Keratinocyte (primary cell): ENCODE measurements around the gene BTBD3. TPM values are rescaled to one million over a fixed set of nuclear protein-coding genes. Genes with fewer than 3 reads are reported as not detected.

Source experiments
- DNase-seq: peaks from one replicate; pipeline ENCODE4 v3.0.0-alpha.2; 2011; ENCODE audit warnings: low read depth, missing footprints, low spot score
- FAIRE-seq: peaks from 2 replicates; lab custom pipeline; 2011; peaks lifted over from hg19 to GRCh38; lab: Jason Lieb, UNC
- H2AFZ ChIP-seq: 2 replicates; pipeline ENCODE4 v1.6.0; 2012; ENCODE audit warnings: low read length, control low read depth, inconsistent platforms; ENCODE audit not compliant: control insufficient read depth
- H3K27ac ChIP-seq: 2 replicates; pipeline ENCODE4 v1.5.1; 2011; ENCODE audit warnings: low read length; ENCODE audit not compliant: control insufficient read depth, insufficient read depth
- H3K27me3 ChIP-seq: 3 replicates; pipeline ENCODE4 v1.6.0; 2011; ENCODE audit warnings: low read length; ENCODE audit not compliant: control insufficient read depth, insufficient read depth; ENCODE audit errors: extremely low read depth
- H3K36me3 ChIP-seq, 2 experiments: 2 replicates in 1 of 2; 3 replicates in 1 of 2; pipeline ENCODE4 v1.5.1; 2011; ENCODE audit warnings: low read length in 2 of 2, mild to moderate bottlenecking in 1 of 2; ENCODE audit not compliant: control insufficient read depth in 2 of 2, insufficient read depth in 2 of 2; ENCODE audit errors: extremely low read depth in 1 of 2
- H3K4me1 ChIP-seq: 3 replicates; pipeline ENCODE4 v1.5.1; 2011; ENCODE audit warnings: low read length; ENCODE audit not compliant: control insufficient read depth, insufficient read depth; ENCODE audit errors: extremely low read depth
- H3K4me2 ChIP-seq: 3 replicates; pipeline ENCODE4 v1.6.0; 2011; ENCODE audit warnings: low read depth, low read length; ENCODE audit not compliant: control insufficient read depth, insufficient read depth; ENCODE audit errors: extremely low read depth
- H3K4me3 ChIP-seq, 3 experiments: fragments of 200-600 bp in 1 of 3; sonication (generic) in 1 of 3; 2 replicates in 2 of 3; 3 replicates in 1 of 3; pipeline ENCODE4 v1.5.1; 2011 to 2016; ENCODE audit warnings: low read length in 3 of 3, mild to moderate bottlenecking in 3 of 3, control low read depth in 2 of 3, inconsistent platforms in 1 of 3, low read depth in 1 of 3, mixed read lengths in 1 of 3, mixed run types in 1 of 3, moderate library complexity in 1 of 3; ENCODE audit not compliant: control insufficient read depth in 2 of 3, insufficient read depth in 2 of 3; ENCODE audit errors: extremely low read depth in 1 of 3
- H3K79me2 ChIP-seq: 2 replicates; pipeline ENCODE4 v1.6.0; 2012; ENCODE audit warnings: low read length; ENCODE audit not compliant: control insufficient read depth, insufficient read depth
- H3K9ac ChIP-seq: 3 replicates; pipeline ENCODE4 v1.6.0; 2011; ENCODE audit warnings: low read length; ENCODE audit not compliant: control insufficient read depth, insufficient read depth; ENCODE audit errors: extremely low read depth
- H3K9me1 ChIP-seq: 3 replicates; pipeline ENCODE4 v1.6.0; 2011; ENCODE audit warnings: low read length; ENCODE audit not compliant: control insufficient read depth, insufficient read depth; ENCODE audit errors: extremely low read depth
- H3K9me3 ChIP-seq: 2 replicates; pipeline ENCODE4 v1.5.1; 2012; ENCODE audit warnings: low read depth, low read length; ENCODE audit not compliant: control insufficient read depth
- H4K20me1 ChIP-seq: 3 replicates; pipeline ENCODE4 v1.6.0; 2011; ENCODE audit warnings: low read length; ENCODE audit not compliant: control insufficient read depth, insufficient read depth; ENCODE audit errors: extremely low read depth
- EZH2 ChIP-seq: IDR thresholded peaks from one replicate; pipeline ENCODE4 v1.6.1; 2012; ENCODE audit warnings: inconsistent platforms, mild to moderate bottlenecking, low read length, moderate library complexity
- dilution Hi-C: fragments of 300-500 bp; cut with MboI; formaldehyde crosslinking; loops from one replicate; pipeline ENCODE4 v1.7.0; 2020; ENCODE audit warnings: low sequenced_read_pairs; ENCODE audit not compliant: extremely low pct_ligation_motif_present
- polyA plus RNA-seq, 5 experiments: library from polyadenylated mRNA; depleted of rRNA in 3 of 5; stranded (reverse) in 3 of 5; stranded (forward) in 1 of 5; unstranded in 1 of 5; fragments of >200 nt; gene quantifications; 1 replicate in 1 of 5; 2 replicates in 3 of 5; 3 replicates in 1 of 5; pipeline versions ENCODE4 v1.2.1 to v1.2.3, GENCODE V29; 2011 to 2012; ENCODE audit warnings: missing spikeins in 2 of 5, low read depth in 1 of 5, low replicate concordance in 1 of 5
- TF ChIP-seq, protein P1 (sequence below), 3 experiments: IDR thresholded peaks in 1 of 3; conservative IDR thresholded peaks in 1 of 3; optimal IDR thresholded peaks in 1 of 3; 2 replicates in 2 of 3; 3 replicates in 1 of 3; pipeline versions ENCODE3 to v1.5.1; 2011; ENCODE audit warnings: low read length in 3 of 3, mild to moderate bottlenecking in 3 of 3, moderate library complexity in 2 of 3, control low read depth in 1 of 3, inconsistent platforms in 1 of 3; ENCODE audit not compliant: insufficient read depth in 2 of 3; ENCODE audit errors: extremely low read depth in 1 of 3

BTBD3 gene
- polyA plus RNA-seq, 1 donor (not counting 4 experiments of a cell fraction or from before 2014, with no cell fraction given) = 29.5 TPM

- dilution Hi-C loops = no loop called here
- FAIRE-seq (no peak), DNase-seq (no peak)
- H3K9me3 ChIP-seq = no peaks in the 10 kb centered on the region
- no peaks in the 10 kb centered on the region for H3K4me1 ChIP-seq
- no peak overlapping the region for H3K4me3 ChIP-seq
- H3K36me3 ChIP-seq = no peaks in the 10 kb centered on the region
- no peaks in the 10 kb centered on the region for H3K27me3 ChIP-seq
- H2AFZ ChIP-seq = no peak overlapping the region
- no peak overlapping the region for H3K4me2 ChIP-seq
- no peaks in the 10 kb centered on the region for H3K9me1 ChIP-seq
- H3K9ac ChIP-seq = no peak overlapping the region
- no peak for TF ChIP-seq EZH2
- TF ChIP-seq, protein P1, sequence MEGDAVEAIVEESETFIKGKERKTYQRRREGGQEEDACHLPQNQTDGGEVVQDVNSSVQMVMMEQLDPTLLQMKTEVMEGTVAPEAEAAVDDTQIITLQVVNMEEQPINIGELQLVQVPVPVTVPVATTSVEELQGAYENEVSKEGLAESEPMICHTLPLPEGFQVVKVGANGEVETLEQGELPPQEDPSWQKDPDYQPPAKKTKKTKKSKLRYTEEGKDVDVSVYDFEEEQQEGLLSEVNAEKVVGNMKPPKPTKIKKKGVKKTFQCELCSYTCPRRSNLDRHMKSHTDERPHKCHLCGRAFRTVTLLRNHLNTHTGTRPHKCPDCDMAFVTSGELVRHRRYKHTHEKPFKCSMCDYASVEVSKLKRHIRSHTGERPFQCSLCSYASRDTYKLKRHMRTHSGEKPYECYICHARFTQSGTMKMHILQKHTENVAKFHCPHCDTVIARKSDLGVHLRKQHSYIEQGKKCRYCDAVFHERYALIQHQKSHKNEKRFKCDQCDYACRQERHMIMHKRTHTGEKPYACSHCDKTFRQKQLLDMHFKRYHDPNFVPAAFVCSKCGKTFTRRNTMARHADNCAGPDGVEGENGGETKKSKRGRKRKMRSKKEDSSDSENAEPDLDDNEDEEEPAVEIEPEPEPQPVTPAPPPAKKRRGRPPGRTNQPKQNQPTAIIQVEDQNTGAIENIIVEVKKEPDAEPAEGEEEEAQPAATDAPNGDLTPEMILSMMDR (optimal IDR thresholded peaks at IDR 0.05 in 1 of 3, IDR thresholded peaks at IDR 0.05 in 1 of 3, conservative IDR thresholded peaks at IDR 0.05 in 1 of 3; ENCODE audit: extremely low read depth in 1 of 3, insufficient read depth in 2 of 3, low read length in 3 of 3) = no peak
- H4K20me1 ChIP-seq = no peaks in the 10 kb centered on the region
- no peak overlapping the region for H3K27ac ChIP-seq
- H3K79me2 ChIP-seq = no peaks in the 10 kb centered on the region
Measured at GRCh38 chr20:11935212-11936154, 17.8 kb downstream of the BTBD3 start.

- FAIRE-seq = no peak
- TF ChIP-seq, protein P1 (optimal IDR thresholded peaks at IDR 0.05 in 1 of 3, IDR thresholded peaks at IDR 0.05 in 1 of 3, conservative IDR thresholded peaks at IDR 0.05 in 1 of 3; ENCODE audit: extremely low read depth in 1 of 3, insufficient read depth in 2 of 3, low read length in 3 of 3) = no peak
- TF ChIP-seq EZH2 = no peak
- Histone ChIP-seq H3K9ac (no peak overlapping the region), H3K79me2 (no peaks in the 10 kb centered on the region), H2AFZ (no peak overlapping the region), H3K27ac (no peak overlapping the region), H3K9me1 (no peaks in the 10 kb centered on the region), H3K4me2 (no peak overlapping the region), H3K9me3 (no peaks in the 10 kb centered on the region), H3K4me1 (no peaks in the 10 kb centered on the region), H3K4me3 (no peak overlapping the region), H4K20me1 (no peaks in the 10 kb centered on the region), H3K36me3 (no peaks in the 10 kb centered on the region), H3K27me3 (no peaks in the 10 kb centered on the region)
- dilution Hi-C loops = no loop called here
- DNase-seq = no peak
Measured at GRCh38 chr20:11936157-11936556, 18.5 kb downstream of the BTBD3 start.
